HG02763 (cell line): Measurements from ENCODE around the gene ELP4.

Source experiments
- ATAC-seq: cut with Tn5 transposase; IDR thresholded peaks from one replicate; pipeline ENCODE4 v1.9.1; 2021; ENCODE audit warnings: mild to moderate bottlenecking, moderate library complexity; ENCODE audit not compliant: unreplicated experiment

Gene ELP4

DNA sequence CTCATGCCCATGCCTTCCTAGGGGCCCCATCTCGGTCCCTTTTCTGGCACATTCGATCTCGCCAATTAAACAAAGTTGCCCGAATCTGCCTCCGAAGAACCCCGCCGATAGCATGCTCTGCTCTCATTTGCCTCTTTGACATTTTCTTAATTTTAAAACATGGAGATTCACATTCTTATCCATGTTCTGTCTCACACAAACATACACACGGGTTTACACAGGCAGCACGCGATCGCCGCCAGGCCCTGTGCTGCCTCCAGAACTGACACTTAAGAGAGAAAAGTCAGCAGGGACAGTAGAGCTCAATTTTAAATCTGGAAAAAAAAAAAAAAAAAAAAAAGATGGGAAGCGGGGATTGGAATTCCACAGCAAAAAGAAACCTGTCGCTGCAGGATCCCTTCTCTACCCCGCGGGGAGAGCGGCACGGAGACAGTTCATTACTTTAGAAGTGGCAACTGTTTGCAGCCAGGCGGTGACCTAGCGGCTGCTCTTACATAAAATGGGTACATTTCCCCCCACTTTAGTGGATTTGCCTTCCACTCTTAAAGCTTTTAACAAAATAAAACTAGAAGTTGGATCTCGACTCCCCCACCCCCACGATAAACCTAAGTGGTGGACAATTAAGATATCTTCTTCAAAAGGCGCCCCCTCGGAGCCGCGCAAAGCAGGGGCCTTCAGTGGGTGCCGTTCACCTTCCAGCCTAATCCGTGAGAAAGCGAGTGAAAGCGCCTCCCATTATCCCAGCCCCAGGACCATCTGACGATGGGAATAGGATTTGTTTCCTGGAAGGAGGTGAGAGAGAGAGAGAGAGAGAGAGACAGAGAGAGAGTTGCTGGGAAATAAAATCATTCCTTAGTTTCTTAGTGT lies 287.9 kb downstream of the ELP4 start:
- no peak for ATAC-seq

DNA sequence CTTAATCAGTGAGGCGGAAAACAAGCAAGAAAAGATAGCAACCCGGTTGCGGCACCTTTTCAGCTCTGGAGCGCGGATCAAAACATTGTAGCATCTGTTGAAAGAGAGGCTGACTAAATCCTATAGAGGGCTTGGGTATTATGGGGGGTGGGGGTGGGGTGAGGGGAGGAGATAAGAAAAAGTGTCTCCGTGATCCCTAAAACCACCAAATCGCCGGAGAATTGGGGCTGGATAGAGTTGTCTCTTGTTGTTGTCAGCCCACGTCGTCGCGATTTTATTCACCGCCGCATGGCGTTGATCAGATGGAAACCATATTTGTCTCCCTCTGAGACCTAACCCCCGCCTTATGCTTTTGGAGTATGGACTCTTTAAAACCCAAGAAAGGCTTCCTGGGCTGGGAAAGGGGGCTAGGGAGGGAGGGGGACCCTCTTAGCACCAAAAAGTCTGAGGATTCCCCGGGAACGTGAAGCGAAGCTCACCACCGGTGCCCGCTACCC lies 288.5 kb downstream of the ELP4 start:
- ATAC-seq: no peak

DNA sequence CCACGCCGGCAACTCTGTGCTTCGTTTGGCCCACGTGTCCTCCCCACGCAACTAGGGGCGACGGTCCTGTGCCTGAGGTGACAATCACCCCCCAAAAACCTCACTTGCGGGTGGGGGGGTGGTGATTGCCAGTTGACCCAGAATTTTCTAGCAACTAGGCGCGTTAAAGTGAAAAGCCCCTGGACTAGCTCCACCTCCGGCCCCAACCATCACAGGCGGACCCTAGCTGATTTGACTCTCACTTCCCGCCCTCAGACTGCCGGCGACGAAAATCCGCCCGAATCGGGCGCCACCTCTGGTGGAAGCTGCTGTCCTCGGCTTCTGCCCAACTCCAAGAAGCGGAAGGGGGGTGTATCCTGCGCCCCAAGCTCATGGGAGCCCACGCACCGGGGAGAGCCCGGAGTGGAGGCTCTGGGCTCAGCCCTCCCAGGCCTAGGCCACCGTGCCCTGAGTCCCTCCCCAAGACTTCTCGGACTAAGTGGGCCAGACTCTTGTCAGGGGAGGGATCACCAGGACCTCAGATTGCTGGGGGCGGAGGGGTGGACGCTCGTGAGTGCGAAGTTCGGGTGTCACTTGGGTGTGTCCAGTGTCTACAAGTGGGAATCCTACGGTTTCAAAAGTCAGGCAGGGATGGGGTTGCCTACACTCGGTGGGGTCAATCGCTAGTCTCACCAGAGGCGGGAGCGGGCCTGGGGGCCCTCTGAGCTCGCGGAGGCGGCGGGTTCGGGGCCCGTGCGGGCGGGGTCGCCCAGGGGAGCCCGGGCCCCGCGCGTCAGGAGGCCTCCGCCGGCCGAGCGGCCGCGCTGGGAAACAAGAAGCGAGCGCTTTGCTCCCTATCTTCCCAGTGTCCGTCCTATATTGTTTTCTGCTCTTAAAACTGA lies 289.2 kb downstream of the ELP4 start:
- ATAC-seq: no peak

DNA sequence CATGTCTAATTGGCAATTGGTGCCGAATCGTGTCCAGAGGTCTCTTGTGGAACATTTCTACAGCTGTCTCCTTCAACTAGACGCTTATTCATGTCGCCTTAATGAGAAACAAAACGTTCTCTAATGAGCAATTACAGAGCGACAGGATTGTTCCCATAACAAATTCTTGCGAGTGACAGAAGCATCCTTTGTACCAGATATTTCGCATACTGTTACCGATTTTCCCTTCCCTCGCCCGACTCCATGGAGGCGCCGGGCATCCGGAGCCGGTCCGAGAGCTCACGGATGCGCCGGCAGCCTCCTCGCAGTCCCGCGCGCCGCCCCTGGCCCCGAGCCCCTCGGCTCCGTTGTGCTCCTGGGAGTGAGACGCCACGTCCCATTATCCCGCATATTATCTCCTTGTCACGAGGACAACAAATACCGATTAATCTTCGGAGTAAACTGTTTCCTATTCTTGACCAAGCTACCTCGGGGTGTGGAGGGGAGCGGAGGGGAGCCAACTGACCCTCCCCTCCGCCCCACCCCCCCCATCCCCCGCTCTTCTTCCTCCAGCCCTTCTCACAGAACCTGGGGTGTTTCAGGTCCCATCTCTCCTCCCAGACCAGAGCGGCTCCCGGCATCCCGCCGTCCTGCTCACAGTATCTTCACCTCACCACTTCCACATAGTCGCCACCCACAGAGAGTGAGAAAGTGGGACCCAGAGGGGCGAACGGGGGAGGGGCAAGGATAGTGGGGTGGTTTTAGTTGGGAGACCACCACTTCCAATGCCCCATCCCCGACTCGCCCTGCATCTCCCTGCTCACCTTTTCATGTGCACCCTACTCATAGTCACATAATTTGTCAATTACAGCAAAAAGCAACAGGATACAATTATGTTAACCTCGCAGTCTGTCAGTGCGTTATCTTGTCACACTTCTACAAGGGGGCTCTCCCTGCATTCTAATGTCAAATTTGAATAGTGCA lies 290.1 kb downstream of the ELP4 start:
- no peak for ATAC-seq

DNA sequence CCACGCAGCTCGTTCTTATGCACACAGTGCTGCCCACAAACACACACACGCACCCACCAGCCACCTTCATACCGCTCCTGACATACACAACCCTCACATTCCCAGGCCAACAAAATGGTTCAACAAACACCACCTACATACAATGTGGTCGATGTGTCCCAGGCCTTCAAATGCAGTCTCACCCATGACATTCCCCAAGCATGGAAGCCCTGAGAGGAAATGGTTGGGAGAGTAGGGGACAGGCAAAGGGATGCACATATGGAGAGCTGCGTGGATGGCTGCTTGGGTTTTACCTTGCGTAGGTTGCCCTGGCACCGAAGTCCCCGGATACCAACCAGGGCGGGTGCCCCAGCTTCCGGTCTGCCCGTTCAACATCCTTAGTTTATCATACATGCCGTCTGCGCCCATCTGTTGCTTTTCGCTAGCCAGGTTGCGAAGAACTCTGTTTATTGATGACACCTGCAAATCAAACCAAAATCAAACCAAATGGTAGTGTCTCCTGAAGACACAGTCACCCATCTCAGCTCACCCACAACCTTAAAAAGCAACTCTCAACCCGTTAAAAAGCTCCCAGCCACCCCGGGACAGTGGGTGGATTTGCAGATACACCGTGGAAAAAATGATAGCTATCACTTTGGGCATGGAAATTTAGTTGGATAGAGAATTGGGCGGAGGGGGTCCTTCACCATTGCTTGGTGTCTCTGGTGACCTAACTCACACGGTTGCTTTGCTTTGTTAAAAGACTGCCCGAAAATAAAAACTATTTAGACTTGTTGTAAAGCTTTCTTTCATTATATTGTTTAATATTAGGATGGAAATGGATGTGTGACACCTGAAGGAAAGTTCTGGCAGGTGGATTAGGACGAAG lies 291.1 kb downstream of the ELP4 start:
- no peak for ATAC-seq

DNA sequence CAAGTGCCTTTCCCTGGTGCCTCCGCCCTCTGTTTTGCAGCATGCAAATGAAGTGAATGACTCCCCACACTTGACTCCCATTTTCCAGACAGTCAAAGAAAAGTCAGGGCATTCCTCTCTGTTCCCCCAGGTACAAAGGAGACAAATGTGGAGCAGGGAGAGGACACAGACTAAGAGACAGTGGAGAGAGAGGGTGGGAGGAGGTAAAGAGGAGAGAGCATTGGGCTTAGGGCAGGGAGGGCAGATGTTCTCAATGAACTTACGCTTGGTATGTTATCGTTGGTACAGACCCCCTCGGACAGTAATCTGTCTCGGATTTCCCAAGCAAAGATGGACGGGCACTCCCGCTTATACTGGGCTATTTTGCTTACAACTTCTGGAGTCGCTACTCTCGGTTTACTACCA lies 291.7 kb downstream of the ELP4 start:
- ATAC-seq: no peak

DNA sequence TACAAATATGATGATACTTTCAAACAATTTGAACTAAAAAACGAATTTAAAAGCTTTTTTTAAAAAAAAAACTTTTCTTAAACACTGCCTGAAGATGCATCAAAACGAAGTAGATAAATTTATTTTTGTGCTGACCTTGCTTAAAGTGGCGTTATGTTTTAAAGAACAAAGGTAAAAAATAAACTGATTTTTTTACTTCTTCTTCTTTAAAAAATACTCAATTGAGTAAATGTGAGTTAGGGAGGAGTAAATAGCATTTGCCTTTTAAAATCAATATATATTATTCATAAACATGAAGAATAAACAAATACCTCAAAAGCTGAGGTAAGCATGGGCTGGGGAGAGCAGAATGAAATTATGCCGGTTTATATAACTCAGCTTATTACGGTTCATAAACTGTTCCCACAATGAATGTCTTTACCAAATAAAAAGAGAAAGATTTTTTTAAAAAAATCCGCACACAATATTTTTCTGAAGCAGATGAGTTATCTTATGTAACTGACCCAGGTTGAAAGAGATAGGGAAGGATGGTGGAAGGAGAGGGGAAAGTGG lies 292.5 kb downstream of the ELP4 start:
- ATAC-seq: no peak

DNA sequence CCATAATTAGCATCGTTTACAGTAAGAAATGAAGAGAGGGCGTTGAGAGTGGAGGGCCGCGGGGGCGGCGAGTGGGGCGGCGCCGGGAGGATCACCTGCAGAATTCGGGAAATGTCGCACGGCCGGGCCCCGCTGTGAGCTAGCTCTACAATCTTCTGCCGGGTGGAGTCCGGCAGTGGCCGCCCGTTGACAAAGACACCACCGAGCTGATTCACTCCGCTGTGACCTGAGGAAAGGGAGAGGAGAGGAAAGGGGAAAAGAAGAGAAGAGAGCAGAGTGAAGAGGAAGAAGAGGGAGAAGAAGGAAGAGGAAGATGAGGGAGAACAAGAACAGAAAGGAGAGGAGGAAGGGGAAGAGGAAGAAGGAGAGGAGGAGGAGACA lies 293.0 kb downstream of the ELP4 start:
- no peak for ATAC-seq

DNA sequence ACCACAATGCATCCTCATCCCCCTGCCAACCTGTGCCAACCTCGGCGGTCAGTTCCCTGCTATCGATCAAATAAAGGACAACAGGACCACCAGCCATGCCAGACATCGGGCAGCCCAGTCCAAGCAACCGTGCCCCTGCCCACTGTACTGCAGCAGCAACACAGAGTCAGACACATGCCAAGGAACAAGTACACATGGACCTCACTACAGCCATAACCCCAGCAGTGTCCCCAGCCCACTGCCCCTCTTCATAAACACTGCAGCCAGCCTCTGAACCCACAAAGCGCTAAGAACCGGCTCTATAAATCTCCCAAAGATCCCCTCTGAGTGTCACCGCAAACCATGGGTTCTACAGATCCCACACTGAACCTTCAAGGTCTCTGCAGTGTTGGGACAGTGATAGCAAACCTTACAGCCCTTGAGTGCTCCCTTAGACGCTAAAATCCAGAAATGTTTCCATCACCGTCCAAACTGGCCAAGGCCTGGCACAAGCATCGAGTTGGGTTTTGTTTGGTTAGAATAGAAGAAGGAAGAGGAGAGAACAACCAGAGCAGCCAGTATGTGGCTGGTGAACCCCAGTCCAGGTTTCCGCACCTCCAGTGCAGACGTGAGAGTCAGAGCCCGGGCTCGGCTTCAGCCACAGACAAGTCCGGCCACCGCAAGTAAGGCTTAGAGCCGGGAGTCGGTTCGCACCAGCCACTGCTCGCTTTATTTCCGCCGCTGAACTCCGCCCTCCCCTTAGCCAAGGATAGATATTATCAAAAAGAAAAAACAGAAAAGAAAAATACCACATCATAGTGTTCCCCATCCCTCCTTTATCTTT lies 293.6 kb downstream of the ELP4 start:
- ATAC-seq: no peak

DNA sequence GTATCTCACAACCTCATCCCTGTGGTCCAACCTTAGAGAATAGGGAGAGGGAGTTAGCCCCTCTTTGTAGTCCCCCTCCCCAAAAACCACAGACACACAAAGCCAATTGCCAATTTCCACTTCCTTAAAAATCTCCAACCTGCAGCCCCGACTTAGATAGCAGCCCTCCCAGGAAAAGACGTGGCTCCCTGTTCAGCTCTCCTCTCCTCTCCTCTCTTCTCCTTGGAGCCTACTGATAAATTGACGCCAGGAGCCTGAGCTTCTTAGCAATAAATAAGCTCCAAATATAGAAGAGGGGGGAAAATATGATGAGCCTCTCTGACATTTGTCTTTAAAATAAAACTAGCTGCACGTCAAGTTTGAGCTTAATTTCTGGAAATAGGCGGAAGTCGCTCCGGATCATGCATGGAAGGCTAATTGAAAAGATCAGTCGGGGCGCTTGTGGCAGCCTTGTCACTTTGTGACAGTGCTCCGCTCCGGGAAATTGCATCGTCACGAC lies 294.3 kb downstream of the ELP4 start:
- no peak for ATAC-seq

DNA sequence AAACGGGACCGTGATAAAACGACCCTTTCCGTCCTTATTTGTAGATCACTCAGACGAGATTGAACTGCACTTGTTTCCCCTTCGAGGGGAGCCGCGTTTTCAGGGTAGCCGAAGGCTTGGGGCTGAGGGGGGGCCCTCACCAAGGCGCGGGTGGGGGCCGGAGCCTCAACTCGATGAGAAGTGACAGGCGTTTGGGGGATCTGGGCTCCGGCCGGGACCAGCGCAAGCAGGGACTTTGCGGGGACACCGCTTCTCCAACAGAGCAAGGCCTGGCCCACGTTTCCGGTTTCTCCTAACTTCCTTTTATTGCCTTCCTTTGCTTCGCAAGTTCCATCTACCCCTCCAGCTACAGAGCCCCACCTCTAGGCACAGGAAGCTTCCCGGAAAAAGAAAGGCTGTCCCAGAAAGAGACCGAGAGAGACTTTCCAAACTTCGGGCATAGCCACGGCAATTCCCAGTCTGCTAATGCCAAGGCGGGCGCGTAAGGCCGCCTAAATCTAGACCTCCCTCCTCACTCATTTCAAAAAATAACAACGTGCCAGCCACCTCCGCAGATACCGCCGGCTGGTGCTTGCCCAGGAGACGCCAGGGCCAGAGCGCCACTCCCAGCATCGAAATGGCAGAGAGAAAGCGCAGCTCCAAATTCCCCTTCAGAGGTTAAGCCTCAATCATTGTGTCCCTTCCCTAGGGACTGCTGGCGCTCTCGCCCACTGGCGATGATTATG lies 294.9 kb downstream of the ELP4 start:
- no peak for ATAC-seq

DNA sequence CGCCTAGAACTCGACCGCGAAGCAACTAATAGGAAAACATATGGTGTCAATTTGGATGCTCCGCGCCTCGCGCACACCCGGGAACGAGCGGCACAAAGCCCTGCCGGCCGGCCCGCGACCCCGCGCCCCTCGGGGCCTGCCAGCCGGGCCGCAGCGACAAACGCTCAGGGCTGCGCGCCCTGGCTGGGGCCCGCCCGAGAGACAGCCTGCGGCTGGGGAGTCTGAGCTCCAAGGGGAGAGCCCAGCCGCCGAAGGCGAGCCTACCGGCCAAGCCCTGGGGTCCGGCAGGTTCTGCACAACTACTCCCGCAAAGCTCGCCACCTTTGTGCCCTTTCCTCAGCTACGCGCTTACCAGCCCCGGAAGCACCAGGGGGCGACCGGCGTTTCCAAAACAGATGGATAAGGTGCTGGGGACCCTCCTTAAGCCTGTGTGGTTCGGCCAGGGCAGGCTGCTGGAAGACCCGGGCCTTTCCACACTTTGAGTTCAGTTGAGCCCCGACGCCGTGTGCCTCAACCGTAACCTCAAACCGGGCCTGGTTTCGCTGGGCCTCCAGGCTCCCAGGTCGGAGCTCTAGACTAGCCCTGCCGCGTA lies 295.6 kb downstream of the ELP4 start:
- no peak for ATAC-seq

DNA sequence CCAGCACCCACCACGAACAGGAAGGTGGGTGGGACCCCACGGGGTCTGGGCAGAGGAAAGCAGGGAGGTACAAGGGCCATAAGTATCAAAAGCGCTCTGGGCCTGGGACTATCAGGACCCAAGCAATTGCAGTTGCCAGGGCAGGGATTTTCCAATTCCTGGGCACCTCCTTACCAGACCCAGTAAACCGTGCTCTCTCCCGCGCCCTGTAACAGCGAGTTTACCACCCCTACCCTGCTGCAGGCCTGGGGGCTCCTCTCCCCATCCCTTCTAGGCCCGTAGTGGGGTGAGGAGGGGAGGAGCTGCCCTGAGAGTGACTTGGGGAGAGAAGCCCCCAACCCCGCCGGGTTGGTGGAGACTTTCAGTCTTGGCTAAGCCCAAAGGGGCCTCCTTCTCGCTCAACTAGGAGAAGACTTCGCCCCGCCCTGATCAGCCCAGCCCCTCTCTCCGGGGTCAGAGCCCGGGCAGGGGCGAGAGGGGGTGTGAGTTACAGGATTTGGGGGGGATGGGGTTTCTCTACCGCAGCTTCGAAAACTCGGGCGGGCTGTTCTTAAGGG lies 296.1 kb downstream of the ELP4 start:
- no peak for ATAC-seq

DNA sequence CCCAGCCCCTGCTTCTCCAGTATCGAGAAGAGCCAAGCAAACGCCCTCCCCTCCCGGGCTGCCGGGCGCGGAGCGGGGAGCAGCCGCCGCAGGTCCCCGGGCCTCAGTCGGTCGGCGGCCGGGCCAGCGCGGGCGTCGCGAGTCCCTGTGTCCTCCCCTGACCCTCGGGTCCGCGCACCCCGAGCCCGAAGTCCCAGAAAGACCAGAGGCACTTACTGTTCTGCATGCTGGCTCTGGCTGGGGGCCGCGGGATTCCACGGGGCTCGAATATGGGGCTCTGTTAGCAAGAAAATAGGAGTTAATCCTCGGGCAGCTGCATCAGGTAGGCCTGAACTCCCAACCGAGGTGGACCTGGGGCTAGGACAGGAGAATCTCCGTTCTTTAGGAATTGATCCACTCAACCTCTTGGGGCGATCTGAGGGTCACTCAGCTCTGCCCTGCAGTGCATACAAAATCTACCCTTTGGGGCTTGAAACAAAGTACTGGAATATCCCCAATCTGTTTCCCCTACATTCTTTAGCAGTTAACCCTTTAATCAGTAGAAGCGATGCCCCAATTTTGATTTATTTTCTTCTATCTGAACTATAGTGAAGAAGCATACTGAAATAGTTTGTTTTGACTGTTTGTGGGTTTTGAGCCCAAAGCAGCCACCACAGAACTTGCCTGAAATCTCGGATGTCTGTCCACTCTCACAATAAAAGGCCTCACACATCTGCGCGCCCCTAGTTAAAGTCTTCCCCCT lies 296.8 kb downstream of the ELP4 start:
- ATAC-seq: no peak

DNA sequence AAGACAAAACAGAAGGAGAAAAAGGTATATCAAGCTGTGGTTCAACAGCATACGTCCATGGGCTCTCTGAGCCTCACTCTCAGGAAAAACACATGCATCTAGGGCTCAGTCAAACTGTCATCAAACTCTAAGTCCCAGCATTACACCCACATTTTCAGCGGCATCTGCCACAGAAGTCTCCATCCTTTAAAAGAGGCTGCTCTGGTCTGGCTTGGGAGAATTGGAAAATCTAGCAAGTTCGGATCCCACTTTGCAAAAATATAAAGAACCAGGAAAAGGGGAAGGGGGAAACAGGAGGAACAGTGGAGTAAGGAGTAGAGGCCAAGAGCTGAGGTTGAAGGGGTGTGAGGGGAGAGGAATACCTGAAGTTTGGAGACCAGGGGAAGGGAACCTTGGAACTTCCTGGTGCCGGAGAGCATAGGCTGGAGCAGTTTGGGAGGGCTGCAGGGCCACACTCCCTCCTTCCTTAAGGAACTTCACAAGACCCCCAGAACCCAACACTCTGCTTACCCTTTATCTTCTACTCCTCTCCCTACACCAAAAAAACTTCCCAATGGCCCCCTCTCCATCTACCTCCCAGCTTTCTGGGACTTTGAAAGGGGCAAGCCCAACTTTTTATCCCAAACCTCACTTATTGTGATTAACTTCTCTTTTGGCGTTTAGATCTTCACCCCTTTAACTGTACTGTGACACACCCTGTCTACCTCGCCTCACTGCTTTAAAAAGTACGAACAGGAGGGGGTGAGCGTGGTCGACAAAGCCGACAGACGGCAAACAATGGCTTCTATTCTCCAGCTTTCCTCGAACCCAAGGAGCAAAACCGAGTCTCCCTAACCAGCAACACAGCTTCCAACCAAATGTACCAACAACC lies 297.6 kb downstream of the ELP4 start:
- no peak for ATAC-seq
